Measurements from ENCODE around the gene KRT75.

The KRT75 gene

DNA sequence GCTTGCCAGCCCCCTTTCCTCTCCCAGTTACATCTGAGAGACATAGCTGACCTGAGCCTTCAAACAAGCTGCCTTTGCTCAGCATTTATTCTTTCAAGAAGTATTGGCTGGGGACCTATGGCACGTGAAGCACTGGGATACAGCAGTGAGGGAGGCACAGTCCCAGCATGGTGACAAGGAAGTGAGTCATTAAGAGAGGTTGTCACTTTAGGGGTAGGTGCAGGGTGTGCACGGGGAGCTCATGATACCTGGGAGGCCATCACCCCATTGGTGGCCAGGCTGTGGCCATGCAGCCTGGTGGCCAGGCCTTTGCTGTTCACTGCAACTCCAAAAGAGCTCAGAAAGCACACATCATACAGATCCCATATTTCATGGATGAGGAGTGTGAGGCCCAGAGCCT, 5.7 kb upstream of the KRT75 start:
- DNase-seq (ENCODE audit: low spot score) = no peak

DNA sequence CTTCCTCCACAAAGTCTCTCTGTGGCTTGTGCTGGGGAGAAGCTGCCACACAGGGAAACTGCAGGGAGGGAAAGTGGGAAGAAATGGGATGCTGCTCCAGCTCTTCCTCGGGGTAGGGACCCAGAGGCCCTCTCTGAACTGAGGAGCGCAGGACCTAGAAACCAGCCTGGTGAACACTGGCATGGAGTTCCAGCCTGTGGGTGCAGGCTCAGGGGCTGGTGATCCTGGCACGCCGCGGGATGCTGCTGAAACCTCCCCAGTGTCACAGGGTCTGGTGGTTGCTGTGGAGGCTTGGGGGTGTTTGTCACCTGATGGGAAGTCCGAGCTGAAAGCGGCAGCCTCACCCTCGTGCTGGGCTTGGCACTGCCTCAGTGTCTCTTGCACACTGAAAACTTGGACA, 5.2 kb upstream of the KRT75 start:
- no peak for DNase-seq (ENCODE audit: low spot score)

GRCh38 chr12:52438305-52439301, 4.4 kb upstream of the KRT75 start:
- DNase-seq (ENCODE audit: low spot score) = no peak

DNA sequence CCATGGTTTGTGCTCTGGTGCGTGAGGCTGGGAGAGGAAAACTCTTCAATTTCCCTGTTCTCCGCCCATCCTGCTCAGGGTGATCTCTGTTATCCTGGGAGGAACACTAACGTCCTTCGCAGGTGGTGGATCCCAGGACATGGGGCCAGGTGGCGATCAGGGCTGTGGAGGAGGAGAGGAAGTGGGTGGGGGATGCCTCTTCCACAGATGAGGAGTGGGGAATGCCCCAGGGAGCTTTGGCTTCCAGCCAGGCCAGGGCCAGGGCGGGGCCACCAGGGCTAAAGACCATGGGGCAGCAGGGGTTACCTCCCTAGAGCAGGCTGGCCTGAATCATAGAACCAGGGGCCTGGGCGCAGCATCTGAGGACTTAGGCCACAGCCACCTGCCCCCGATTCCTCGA, 3.3 kb upstream of the KRT75 start:
- DNase-seq (ENCODE audit: low spot score) = no peak

DNA sequence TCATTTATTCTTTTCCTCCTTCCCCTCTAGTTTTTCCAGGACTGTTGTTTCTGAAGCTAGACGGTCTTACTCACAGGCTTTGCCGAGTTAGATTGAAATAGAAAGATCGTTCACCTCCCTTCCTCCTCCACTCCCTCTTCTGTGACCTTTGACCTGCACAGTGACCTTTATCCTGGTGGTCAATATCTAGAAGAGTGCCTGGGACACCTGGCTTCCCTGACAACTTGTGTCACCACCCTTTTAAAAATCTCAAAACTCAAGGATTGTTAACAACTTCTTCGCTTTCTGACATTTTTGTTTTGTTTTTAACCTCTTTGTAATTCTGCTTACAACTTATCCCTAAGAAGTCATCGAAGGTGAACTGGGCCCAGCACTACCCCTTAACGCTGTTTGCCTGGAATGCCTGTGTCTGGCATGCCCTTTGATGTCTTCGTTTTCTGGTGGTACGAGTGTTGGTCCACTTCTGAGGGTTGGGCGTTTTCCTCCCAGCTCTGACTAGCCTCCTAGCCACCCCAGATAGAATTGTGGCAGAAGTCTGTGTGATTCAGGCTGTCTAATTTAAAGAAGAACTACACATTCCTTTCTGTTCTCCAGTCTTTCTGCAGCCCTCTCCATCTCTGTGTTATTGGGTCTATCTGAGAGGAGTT, 2.8 kb upstream of the KRT75 start:
- no peak for DNase-seq (ENCODE audit: low spot score)

- no peak for DNase-seq (ENCODE audit: low spot score)
These were observed 2.0 kb upstream of the KRT75 start for GRCh38 chr12:52436000-52436827.

DNA sequence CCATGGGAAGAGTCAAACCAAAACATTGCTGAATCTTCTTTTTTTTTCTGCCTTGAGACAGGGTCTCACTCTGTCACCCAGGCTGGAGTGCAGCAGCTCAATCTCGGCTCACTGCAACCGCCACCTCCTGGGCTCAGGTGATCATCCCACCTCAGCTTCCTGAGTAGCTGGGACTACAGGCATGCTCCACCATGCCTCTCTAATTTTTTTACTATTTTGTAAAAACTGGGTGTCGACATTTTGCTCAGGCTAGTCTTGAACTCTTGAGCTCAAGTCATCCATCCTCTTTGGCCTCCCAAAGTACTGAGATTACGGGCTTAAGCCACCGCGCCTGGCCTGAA, 1.5 kb upstream of the KRT75 start:
- no peak for DNase-seq (ENCODE audit: low spot score)

- no peak for DNase-seq (ENCODE audit: low spot score)
These were observed 774 bp upstream of the KRT75 start for GRCh38 chr12:52434760-52435530.

DNA sequence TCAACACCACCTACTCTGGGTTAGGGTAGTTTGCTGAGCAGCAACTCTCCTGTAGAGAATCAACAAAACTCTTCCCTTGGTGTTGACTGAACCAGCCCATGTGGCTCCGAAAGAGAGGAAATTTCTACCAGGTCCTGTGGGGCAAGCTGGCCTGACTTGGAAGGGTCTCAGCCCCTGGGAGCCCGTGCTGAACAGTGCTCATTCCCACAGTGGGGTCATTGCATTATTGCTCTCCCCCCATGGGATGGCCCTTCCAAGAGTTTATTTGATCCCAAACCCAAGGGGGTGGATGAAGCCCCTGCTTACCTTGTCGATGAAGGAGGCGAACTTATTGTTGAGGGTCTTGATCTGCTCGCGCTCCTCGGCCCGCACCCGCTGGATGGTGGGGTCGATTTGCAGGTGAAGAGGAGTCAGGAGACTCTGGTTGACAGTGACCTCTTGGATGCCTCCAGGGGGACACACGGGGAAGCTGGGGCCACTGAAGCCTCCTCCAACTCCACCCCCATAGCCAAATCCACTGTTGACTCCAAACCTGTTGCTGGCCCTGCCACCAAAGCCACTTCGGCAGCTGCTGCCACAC, 580 bp downstream of the KRT75 start:
- DNase-seq (ENCODE audit: low spot score) = no peak

DNA sequence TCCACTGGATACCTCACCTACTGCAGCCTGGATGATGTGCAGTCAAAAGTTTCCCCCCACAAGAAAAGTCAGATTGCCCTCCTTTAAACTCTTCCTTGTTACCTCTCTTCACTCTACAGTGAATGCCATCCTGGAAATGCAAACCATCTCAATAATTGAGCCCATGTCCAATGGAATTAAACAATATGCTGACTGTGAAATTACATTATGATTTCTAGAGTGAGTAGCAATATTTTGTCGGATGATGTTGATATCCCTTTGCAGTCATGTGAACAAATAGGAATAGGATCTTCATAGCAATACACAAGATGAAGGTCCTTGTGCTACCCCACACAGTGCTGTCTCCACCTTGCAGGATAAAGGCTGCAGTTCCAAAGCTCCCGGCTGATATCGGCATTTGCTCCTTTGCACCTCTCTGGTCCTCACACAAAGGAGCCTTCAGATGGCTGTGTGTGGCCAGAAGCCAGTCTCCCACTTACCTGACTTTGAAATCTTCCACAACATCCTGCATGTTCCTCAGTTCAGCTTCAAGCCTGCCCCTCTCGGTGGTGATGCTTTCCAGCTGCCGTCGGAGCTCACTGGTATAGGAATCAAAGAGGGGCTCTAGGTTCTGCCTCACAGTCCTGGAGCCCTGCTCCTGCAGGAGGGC, 1.5 kb downstream of the KRT75 start:
- no peak for DNase-seq (ENCODE audit: low spot score)

- no peak for DNase-seq (ENCODE audit: low spot score)
These were observed 6.0 kb downstream of the KRT75 start for GRCh38 chr12:52428121-52428520.

DNA sequence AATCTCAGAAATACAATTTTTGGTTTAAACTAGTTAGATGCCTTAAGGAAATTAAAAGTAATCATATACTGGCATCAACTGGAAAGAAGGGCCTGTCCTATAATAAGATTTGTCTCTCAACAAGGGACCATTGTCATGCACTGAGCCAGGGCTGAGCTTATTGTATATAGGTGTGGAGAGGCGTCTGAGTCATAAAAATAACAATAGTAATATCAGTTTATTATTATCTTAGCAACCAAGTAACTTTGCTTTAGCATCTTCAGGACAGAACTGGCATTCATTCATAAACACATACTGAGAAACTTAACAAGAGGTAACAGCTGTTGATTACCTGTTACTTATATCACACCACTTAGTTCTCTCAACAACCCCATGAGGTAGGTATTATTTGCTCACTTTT, 7.1 kb downstream of the KRT75 start:
- DNase-seq (ENCODE audit: low spot score) = no peak

GRCh38 chr12:52426034-52426433, 8.1 kb downstream of the KRT75 start:
- DNase-seq (ENCODE audit: low spot score) = no peak

DNA sequence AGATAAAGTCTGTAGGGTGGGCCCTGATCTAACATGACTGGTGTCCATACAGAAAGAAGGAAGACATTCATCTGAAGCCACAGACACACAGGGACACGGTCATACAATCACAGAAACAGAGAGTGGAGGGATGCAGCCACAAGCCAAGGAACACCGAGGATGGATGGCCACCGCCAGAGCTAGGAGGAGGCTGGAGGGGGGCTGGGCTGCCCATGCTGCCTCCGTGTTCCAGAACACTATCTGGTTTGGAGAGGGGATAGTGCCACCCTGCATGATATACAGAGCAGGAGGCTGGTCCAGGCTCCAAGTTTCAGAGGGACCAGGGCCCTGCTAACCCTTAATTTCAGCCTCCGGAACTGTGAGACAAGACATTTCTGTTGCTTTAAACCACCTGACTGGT, 8.7 kb downstream of the KRT75 start:
- no peak for DNase-seq (ENCODE audit: low spot score)

DNA sequence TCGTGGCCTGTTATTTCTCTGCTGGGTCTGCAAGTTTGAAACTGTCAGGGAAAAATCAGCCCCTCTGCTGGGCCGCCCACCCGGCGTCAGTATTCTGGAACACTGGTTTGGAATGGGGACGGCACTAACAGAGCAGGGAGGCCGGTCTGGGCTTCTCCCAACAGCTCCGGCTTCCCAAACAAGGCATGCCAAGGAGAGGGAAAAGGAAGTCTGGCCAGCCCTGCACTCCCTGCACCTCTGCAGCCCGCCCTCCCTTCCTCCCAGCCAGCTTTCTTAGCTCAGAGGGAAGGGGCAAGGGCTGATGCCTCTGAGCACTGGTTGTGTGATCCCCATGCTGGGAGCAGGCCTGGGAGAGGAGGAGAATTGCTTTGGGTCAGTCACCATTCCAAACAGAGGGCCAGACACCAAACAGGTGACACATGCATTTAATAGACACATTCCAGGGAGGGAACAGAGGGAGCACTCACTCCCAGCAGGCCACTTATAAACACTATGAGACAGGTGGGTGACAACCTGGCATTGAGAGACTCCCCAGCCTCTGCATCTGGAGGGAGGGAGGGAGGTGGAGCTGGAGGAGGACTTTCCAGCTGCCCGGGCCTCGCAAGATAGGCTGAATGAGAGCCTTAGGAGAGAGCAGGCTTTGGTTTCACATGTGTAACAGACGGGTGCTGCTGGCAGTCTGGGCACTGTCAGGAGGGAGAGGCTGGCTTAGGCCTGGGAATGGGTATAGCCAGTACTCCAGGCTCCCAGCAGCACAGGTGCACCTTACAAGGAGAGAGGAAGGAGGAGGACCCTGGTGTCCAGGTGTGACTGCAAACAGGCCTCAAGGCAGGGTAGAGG, 10.3 kb downstream of the KRT75 start:
- no peak for DNase-seq (ENCODE audit: low spot score)

GRCh38 chr12:52423035-52423434, 11.1 kb downstream of the KRT75 start:
- no peak for DNase-seq (ENCODE audit: low spot score)

GRCh38 chr12:52419656-52420055, 14.5 kb downstream of the KRT75 start:
- DNase-seq (ENCODE audit: low spot score) = no peak

DNA sequence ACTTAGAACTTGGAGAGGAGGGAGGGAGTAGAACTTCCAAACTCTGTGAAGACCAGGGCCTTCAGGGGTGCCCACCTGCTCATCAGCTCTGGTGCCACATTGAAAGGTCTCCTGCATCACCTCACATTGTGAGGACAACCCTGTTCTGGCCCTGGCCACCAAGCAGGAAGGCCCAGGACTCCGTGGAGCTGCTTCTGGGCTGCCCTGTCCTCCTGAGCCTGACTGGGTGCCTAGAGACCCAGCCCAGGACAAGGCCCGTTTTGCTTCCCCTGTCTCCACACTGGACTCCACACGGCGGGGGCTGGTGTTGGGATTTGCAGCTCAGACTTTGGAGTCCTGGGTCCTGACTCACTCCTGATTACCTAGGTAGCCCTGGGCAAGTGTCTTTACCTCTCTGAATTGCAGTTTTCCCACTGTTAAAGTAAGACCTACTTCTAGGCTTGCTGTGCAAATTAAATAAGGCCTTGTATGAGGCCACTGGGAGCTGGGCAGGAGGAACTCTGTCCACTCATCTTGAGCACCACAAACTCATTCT, 15.5 kb downstream of the KRT75 start:
- DNase-seq (ENCODE audit: low spot score) = no peak

DNA sequence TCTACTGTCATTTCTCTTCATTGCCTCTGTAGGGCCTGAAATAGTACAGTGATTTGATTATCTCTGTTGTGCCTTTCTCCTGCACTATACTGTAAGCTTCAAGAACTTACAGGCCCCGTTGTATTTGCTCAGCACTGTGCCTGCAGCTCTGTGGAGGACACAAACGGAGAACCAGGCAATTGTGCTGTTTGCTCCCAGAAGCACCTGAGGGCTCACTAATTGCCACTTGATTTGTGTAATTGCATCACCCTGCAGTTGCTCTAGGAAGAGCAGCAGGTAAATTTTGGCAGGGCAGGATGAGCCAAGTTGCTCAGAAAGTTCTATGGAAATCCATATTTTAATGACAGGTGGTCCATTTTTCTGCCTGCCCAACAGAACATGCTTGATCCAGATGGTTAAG, 16.4 kb downstream of the KRT75 start:
- DNase-seq (ENCODE audit: low spot score) = no peak

GRCh38 chr12:52416795-52417194, 17.4 kb downstream of the KRT75 start:
- no peak for DNase-seq (ENCODE audit: low spot score)

All from hematopoietic multipotent progenitor cell treated with erythropoietin and hydrocortisone succinate and interleukin-3 and kit ligand, for 15 days (in vitro differentiated cells).